Measurements from ENCODE around the gene S100PBP.

S100PBP gene

GRCh38 chr1:32886828-32887414 lies 69.5 kb downstream of the S100PBP start:
- DNase-seq (ENCODE audit: low read depth in 2 of 3, low spot score in 2 of 3), result no peak

GRCh38 chr1:32887623-32888022 lies 70.2 kb downstream of the S100PBP start:
- DNase-seq (ENCODE audit: low read depth in 2 of 3, low spot score in 2 of 3), result no peak

GRCh38 chr1:32888134-32888533 lies 70.7 kb downstream of the S100PBP start:
- DNase-seq (ENCODE audit: low read depth in 2 of 3, low spot score in 2 of 3), result no peak

- DNase-seq (ENCODE audit: low read depth in 2 of 3, low spot score in 2 of 3), result no peak
Measured at GRCh38 chr1:32888677-32889420, 71.4 kb downstream of the S100PBP start.

GRCh38 chr1:32889731-32890278 lies 72.4 kb downstream of the S100PBP start:
- DNase-seq (ENCODE audit: low read depth in 2 of 3, low spot score in 2 of 3), result no peak

- DNase-seq (ENCODE audit: low read depth in 2 of 3, low spot score in 2 of 3), result no peak
Measured at GRCh38 chr1:32890516-32891240, 73.2 kb downstream of the S100PBP start.

GRCh38 chr1:32891241-32891570 lies 73.8 kb downstream of the S100PBP start:
- no peak for DNase-seq (ENCODE audit: low read depth in 2 of 3, low spot score in 2 of 3)

DNA sequence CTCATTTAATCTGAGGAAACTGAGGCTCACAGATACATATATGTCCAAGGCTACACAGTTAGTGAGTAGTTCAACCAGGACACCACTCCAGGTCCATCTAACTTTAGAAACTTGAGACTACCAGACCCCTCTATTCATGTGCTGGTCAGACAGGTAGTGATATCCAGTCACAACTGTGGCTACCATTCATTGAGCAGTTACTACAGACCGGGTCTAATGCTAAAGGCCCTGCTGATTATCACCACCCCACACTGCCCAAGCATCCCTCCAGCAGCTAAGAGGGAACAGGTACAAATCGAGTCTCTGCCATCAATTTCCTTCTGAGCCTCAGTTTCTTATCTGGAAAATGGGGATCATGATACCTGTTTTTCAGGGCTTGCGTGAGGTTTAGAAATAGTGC lies 74.2 kb downstream of the S100PBP start:
- no peak for DNase-seq (ENCODE audit: low read depth in 2 of 3, low spot score in 2 of 3)

GRCh38 chr1:32892368-32893197 lies 75.1 kb downstream of the S100PBP start:
- peak in 1 of 3 experiments; percentile 40 for DNase-seq (ENCODE audit: low read depth in 2 of 3, low spot score in 2 of 3)

GRCh38 chr1:32893198-32894018 lies 76.0 kb downstream of the S100PBP start:
- no peak for DNase-seq (ENCODE audit: low read depth in 2 of 3, low spot score in 2 of 3)

- no peak for DNase-seq (ENCODE audit: low read depth in 2 of 3, low spot score in 2 of 3)
Measured at GRCh38 chr1:32894019-32894600, 76.7 kb downstream of the S100PBP start.

DNA sequence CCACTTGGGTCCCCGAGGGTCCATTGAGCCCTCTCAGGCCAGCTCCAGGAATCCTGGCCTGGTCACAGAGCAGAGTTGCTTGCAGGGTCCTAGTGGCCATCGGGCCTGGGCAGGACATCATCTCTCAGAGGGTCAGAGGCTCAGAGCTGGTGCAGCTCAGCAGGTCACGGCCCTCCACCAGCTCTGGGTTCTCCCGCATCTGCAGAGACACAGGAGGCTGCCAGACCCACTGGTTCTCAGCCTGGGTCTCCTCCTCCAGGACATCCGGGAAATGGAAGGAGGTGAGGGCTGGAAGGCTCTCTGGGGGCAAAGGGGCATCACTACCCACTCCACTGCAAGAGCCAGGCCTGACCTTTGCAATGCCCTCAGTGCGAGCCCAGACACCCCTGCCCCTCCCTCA lies 77.2 kb downstream of the S100PBP start:
- DNase-seq (ENCODE audit: low read depth in 2 of 3, low spot score in 2 of 3), result no peak

DNA sequence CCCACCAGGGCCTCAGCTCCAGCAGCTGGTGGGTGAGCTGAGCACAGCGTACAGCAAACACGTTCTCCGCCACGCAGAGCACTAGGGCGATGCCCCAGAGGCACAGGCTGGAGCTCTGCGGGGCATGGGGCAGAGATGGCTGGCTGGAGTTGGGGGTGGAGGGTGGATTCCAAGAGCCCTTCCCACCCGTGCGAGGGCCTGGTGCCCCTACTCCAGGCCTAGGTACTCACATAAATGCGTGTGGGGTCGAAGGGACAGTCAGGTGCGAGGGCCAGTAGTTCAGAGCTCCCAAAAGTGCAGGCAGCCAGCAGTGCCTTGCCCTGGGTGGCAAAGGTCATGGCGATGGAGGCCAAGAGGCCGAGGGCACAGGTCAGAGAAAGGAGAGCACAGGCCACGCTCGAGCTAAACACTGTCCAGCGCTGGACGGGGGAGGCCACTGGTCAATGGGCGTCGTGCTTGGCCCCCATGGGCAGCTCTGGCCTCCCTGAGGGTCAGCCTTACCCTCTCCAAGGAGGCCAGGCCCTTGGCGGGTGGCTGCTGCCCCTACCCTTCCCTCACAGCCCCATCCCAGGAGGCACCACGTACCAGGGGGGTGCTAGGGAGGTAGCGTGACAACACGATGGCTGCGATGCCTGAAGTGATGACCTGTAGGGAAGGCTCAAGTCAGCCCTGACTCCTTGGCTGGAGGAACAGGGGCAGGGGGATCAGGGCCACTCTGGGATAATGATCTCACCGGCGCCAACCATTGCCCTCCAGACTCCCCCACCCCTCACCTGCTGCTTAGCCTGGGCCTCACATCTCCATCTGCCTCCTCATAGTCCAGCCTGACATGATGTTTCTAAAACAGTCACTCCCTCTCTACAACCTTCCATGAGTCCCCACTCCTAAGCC lies 78.1 kb downstream of the S100PBP start:
- no peak for DNase-seq (ENCODE audit: low read depth in 2 of 3, low spot score in 2 of 3)

DNA sequence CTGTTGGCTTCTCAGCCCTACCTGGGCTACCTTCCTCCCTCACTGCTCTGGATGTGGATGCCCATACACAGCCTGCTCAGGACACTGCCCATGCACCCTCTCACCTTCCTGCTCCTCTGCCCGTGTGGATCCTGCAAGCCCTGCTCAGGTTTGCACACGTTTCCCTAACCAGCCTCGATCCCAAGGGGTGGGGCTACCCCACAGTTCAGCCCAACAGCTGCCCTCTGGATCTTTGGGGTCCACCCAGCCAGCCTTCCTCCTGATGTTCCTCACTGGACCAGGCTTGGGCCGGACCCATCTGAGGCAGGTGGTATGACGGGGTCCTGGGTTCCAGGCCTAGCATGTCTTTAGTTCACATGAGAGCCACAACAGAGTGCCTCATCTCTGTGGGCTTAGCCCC lies 79.0 kb downstream of the S100PBP start:
- DNase-seq (ENCODE audit: low read depth in 2 of 3, low spot score in 2 of 3), result no peak

DNA sequence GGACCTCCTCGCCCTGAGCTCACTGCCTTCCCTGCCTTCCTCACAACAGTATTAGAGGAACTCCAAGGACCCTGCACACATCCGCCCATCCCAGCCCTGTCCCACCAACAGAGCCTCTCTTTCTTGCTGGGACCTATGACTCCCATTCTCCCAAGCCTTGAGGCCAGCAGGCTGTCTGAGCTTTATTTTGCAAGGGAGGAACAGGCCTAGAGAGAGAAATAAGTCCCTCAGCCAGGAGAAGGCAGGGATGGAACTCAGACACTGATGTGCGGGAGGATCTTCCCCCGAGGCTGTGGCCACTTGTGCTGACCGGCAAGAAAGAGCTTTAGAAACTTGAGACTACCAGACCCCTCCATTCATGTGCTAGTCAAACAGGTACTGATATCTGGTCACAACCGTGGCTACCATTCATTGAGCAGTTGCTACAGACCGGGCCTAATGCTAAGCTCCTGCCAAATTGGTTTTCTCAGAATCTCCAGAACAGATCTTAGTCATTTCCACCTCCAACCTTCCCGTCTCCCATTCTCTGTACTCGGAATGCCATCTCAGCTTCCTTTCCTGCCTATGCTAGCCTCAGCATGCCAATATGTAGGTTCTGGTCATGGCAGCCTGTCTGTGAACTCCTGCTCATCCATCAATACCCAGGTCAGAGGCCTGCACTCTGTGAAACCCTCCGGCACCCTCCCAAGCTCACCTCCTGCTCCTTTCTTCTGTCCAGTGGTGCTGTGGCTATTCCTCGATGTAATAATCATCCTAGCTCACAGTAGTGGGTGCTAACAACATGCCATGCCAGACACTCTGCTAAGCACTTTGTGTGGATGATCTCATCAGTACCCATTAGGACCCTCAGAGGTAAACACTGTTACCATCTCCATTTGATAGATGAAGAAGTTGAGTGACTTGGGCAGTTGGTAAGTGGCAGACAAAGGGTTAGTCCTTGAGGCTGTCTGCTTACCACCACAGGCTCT lies 79.9 kb downstream of the S100PBP start:
- DNase-seq (ENCODE audit: low read depth in 2 of 3, low spot score in 2 of 3), result no peak

DNA sequence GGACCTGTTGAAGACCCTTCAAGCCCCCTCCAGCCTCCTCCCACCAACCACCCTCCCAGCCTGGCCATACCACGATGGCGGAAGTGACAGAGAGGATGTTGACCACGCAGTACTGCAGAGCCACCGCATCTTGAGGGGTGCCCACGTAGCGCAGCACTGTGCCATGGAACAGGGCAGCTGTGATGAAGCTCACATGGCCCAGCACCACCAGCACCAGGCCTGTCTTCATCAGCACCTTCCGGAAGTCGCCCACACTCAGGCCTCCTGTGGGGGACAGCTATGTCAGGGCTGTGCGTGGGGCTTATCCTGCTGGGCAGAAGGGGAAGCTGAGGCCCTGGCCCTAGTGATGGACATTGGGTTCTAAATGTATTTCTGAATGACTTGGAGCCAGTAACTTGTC lies 80.6 kb downstream of the S100PBP start:
- DNase-seq (ENCODE audit: low read depth in 2 of 3, low spot score in 2 of 3), result no peak

GRCh38 chr1:32898958-32899357 lies 81.5 kb downstream of the S100PBP start:
- no peak for DNase-seq (ENCODE audit: low read depth in 2 of 3, low spot score in 2 of 3)
